NCI-H146 treated with DMSO at 0.1 percent for 48 hours (cell line): ENCODE measurements around the gene POU3F3.

ENCODE experiments used
- DNase-seq: peaks from one replicate; lab custom pipeline; 2025; ENCODE audit not compliant: unreplicated experiment; lab: John Stamatoyannopoulos, UW

Gene POU3F3

DNA sequence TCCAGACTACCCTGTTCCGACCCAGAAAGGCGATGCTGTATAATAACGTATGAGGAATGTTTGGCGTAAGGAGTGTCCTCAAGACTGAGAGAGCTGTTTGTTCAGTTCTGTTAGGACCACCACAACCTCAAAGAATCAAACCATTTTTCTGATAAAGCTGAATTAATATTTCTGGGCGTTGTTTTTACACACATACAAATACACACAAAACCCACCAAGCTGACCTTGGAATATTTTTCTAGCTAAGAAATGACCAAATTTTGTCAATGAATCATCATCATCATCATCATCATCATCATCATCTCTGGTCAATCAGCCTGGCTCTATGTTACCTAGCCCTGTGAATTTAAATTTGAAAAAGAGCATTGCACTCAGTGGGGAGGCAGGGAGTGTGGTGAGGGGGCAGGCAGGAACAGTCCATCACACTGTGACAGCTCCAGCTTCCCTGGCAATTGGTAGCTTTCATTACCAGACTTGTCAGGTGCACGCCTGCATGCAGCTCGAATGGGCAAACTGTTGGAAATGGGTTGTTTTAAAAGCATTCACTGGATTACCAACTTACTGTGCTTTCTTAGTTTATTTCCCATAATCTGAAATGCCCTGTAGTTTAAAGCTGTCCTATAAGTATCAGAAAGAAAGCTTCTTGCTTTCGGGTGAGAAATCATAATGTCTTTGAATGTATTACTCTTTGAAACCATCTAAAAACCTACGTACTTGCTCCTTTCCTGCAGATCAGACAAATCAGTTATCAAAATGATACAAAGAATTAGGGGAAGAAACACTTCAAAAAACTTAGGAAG lies 6.9 kb upstream of the POU3F3 start:
- DNase-seq, result no peak

GRCh38 chr2:104847586-104848160 lies 6.2 kb upstream of the POU3F3 start:
- DNase-seq, result no peak

GRCh38 chr2:104848526-104848925 lies 5.4 kb upstream of the POU3F3 start:
- DNase-seq, result no peak

DNA sequence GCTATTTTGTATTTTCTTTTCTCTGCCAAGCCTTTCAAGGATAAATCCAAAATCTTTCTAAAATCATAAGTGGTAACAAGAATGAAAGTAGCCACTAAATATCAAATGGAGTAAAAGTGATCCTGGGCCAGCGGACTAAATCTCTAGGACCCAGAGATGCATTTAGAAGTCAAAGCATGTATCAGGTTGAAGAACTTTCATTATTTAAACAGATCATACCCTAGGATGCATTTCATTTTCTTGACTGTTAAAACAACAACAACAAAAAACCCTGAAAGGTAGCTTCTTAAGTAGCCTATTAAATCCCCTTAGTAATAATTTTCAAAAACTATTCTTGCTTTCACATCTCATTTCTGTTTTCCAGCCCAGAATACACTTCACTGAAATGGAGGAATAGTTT lies 4.8 kb upstream of the POU3F3 start:
- no peak for DNase-seq

- no peak for DNase-seq
These were observed 4.2 kb upstream of the POU3F3 start for GRCh38 chr2:104849618-104850141.

DNA sequence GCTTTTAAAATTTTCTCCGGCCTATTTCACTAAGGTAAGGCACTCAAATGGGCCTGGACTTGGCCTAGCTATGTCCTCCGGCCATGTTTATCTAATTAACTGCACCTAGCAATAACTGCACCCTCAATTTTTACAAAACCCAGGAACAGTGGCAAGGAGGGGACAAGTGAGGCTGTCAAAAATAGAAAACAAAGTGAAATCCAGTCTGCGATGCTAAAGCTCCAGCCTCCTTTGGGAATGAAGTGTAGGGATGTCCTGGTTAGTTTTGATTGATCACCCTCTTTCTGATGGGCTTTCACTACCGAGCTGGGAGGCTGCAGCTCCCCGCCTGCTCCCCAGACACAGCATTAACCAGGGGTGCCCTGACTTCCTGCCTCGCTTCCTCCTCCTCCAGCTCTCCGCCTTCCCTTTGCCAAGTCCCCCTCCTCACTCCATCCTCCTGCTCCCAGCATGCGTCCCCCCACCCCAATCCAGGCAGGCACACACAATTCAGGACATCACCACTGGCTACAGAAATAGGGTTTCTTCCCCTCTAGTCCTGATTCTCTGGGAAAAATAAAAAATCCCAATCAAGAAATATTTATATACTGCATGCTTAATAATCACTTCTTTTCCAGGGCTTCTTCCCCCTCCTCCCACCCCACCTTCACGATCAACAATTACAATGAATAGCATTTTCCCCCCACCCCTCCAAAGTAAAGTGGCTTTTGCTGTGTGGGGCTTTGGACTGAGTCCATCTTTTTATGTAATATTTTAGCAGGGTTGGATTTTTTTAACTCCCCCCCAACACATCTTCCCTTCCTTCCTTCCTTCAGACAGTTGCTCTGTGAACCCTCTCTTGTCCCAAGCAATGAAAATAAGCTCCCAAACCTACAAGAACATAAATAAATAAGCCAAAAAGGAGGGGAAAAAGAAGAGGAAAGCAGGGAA lies 3.3 kb upstream of the POU3F3 start:
- no peak for DNase-seq

DNA sequence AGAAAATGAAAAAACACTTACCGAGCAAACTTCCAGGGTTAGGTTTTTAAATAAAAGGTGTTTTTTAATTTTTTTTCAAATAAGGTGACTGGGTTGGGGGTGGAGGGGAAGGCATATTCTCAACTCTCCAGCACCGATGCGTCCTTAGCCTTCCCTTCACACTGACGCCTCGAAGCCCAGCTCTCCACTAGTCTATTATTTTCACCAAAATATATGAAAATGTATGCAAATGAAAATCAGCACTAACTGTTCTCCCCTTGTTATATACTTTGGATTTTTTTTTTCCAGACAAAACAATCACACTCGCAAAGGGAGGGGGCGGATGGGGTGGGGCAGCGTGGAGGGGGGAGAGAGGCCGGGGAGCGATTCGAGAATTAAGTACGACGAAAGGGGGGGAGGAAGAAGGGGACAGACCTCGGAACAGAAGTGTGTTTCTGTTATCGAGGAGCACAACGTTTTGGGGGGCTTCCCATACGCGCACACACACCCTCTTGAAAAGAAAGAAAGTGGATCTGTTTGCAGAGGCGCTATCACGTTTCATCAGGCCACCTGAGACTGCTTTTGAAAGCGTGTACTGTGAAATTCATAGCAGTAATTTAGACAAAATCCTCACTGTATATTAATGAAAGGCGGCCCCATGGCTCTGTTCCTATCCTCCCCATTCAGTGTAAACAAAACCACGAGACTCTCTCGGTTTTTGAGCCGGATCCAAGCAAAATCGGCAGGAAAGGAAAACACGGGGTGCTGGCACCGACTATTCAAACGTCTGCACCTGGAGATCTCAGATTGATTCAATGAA lies 2.4 kb upstream of the POU3F3 start:
- DNase-seq, result no peak

GRCh38 chr2:104852090-104852666 lies 1.7 kb upstream of the POU3F3 start:
- no peak for DNase-seq

DNA sequence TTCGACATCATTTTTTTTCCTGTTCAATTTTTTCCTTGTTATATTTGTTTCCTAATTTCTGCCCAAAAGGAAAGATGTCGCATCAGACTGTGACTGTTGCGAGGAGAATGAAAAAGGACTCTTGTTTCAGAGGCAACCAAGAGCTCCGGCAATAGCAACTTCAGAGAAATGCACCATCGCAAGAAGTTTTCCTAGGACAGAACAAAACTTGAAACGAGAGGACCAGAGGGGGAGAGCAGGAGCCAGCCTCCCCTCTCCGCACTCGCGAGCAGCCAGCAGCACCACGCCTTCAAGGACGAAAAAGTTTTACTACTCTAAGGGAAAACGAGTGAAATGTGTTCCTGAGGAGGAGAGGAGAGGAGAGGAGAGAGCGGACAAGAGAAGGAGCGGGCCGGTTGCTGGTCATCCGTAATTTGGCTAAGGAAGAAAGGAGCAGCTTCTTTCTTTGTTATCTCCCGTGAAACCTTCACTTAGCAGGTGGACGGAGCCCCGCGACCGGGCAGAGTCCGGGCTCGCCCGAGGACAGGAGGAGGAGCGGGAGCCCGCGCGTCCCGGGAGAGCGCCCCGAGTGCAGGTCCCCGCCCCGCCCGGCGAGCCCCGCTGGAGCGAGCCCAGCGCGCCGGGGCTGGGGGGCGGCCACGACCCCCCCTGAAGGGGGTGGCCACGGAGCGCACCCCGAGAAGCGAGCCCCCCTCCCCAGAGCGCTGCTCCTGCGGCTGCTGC lies 744 bp downstream of the POU3F3 start:
- DNase-seq, result no peak

GRCh38 chr2:104855221-104856085 lies 1.5 kb downstream of the POU3F3 start:
- DNase-seq, result no peak

DNA sequence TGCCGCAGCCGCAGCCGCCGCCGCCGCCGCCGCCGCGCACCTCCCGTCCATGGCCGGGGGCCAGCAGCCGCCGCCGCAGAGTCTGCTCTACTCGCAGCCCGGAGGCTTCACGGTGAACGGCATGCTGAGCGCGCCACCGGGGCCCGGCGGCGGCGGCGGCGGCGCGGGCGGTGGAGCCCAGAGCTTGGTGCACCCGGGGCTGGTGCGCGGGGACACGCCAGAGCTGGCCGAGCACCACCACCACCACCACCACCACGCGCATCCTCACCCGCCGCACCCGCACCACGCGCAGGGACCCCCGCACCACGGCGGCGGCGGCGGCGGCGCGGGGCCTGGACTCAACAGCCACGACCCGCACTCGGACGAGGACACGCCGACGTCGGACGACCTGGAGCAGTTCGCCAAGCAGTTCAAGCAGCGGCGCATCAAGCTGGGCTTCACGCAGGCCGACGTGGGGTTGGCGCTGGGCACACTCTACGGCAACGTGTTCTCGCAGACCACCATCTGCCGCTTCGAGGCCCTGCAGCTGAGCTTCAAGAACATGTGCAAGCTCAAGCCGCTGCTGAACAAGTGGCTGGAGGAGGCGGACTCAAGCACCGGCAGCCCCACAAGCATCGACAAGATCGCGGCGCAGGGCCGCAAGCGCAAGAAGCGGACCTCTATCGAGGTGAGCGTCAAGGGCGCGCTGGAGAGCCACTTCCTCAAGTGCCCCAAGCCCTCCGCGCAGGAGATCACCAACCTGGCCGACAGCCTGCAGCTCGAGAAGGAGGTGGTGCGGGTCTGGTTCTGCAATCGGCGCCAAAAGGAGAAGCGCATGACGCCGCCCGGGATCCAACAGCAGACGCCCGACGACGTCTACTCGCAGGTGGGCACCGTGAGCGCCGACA lies 2.4 kb downstream of the POU3F3 start:
- no peak for DNase-seq

DNA sequence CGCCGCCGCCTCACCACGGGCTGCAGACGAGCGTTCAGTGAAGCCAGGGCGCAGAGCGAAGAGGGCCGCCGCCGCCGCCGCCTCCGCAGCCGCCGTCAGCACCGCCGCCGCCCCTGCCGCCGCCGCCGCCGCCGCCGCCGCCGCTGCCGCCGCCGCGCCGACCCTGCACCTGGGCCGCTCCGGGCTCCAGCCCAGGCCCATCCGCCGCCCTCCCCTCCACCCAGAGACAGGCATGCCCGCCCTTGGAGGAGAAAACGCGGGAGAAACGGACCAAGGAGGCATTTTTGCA lies 3.0 kb downstream of the POU3F3 start:
- DNase-seq, result no peak

DNA sequence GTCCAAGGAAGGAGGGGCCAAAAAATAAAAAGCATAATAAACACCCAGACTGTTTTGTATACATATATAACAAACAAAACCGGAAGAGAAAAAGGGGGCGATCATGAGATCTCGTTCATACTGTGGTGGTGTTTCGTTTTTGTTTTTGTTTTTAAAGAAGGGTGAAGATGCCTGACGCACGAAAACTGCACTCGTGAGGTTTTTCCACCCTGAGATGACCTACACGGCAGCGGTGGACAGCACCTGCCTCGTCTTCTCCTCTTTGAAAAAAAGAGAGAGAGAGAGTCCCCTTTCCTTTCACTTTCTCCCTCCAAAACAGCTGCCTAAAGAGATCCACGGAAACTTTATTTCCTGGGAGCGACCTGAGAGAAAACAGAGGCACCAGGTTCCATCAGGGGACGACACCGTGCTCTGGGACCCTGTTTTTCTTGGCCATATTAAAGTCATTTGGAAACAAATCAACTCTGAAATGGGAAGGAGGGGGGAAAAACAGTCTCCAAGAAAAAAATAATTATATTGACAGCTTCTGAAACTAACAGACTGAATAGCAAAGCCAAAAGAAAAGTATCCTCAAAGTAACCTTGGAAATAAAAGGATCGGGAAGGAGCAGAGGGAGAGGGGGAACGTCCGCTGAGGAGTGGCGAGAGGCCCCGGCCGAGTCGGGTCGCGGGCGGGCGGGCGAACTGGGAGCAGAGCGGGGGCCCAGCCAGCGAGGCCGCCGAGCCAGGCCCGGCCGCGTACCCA lies 3.5 kb downstream of the POU3F3 start:
- no peak for DNase-seq

DNA sequence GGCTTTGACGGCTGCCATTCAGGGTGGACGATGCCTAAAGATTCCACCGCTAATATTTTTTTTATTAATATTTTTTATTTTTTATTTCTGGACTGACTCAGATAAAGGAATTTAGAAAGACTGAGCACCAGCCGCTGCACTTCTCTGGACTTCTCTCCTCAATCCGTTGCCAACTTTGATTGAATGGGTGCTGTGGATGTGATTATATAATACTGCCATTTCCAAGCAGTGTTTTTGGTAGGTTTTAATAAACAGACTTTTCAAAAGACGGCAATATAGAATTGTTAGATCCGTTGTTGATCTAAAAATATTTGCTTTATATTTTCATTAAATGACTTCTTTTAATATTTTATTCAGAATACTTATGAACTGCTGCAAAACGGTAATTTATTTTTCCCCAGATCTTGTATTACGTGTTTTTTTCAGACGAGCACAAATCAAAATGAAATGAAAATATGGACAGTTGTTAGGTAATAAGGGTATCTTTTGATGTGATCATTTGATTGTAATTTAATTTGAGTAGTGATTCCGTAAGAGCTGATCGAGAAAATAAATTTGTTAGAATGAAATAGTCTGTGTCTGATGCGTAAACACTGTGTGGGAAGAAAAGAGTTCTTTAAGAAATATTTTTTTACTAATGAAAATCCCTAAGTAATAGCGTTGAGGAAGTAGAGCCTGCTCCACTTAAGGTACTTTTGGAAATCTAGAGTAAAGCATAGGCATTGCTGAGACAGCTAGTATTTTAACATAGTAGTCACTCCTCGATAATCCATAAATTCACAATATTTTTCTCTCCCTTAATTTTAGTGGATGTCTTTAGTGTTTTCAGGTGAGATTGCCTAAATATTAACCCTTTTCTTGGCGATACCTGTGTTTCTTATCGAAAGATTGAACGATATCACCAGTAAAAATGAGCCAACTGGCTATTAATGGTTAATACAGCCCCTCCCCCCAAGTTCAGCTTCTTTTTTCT lies 4.4 kb downstream of the POU3F3 start:
- DNase-seq, result no peak

- no peak for DNase-seq
These were observed 5.4 kb downstream of the POU3F3 start for GRCh38 chr2:104859291-104859765.
